VCaP (cell line): ENCODE data around the gene R3HDM4.

Source experiments
- H3K27ac ChIP-seq: fragments of 450-650 bp; 2 replicates; pipeline ENCODE4 v1.5.1; 2017
- CTCF ChIP-seq: fragments of 450-650 bp; conservative IDR thresholded peaks from 2 replicates; pipeline ENCODE4 v1.5.1; 2017; ENCODE audit warnings: mild to moderate bottlenecking, moderate library complexity

The R3HDM4 gene

DNA sequence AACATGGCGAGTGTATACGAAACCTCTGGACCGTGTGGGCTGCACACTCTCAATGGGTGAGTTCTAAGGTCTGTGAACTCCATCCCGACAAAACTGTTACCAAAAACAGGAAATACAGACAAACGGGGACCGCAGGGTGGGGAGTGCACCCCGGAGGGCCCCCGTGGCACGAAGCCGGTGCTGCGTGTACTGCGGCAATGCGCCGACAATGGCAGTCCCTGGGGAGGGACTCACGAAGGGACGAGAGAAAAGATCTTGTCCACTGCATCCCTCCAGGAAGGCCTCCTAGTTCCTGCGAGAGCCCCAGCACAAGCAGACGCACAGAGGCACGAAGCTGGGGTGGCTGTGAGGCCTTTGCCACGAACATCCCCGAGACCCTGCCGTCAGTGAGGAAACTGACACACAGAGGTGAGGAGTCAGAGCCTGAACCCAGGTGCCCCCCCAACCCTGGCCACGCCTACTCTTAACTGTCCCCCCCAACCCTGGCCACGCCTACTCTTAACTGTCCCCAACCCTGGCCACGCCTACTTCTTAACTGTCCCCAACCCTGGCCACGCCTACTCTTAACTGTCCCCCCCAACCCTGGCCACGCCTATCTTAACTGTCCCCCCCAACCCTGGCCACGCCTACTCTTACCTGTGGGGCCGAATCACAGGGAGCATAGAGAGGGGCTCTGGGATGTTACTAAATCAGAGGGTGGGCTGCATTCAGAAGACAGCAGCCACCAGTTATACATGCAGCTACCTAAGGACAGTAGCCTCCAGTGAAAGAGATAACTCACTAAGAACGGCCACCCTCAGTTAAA lies 24.2 kb downstream of the R3HDM4 start:
- no peak for TF ChIP-seq CTCF
- no peak overlapping the region for H3K27ac ChIP-seq

DNA sequence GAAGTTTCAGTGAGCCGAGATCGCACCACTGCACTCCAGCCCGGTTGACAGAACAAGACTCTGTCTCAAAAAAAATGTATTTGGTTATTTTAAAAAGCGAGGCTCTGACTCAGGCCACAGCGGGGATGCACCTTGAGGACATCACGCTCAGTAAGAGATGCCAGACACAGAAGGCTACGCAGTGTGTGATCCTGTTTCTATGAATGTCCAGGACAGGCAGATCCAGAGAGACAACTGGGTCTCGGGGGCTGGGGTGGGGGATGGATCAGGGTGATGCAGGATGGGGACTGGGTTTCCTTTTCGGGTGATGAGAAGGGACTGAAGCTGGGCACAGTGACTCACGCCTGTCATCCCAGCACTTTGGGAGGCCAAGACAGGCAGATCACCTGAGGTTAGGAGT lies 25.4 kb downstream of the R3HDM4 start:
- no peak overlapping the region for H3K27ac ChIP-seq
- no peak for TF ChIP-seq CTCF

DNA sequence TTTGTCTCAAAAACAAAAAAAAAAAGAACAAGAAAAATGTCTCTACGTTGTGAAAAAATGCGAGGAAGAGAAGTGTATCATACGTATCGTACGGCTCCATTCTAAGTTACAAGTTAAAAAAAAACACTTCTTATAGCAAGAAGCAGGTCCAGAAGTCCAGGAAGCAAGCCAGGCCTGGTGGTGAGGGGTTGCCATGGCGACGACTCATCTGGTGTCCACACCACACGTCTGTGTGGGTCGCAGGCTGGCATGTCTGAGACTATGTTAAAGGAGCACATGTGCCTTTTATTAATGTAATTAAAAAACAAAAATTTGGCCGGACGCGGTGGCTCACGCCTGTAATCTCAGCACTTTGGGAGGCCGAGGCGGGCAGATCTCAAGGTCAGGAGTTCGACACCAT lies 25.9 kb downstream of the R3HDM4 start:
- H3K27ac ChIP-seq, result no peak overlapping the region
- no peak for TF ChIP-seq CTCF

GRCh38 chr19:885536-886224 lies 27.3 kb downstream of the R3HDM4 start:
- no peak for TF ChIP-seq CTCF
- H3K27ac ChIP-seq, result no peak overlapping the region

DNA sequence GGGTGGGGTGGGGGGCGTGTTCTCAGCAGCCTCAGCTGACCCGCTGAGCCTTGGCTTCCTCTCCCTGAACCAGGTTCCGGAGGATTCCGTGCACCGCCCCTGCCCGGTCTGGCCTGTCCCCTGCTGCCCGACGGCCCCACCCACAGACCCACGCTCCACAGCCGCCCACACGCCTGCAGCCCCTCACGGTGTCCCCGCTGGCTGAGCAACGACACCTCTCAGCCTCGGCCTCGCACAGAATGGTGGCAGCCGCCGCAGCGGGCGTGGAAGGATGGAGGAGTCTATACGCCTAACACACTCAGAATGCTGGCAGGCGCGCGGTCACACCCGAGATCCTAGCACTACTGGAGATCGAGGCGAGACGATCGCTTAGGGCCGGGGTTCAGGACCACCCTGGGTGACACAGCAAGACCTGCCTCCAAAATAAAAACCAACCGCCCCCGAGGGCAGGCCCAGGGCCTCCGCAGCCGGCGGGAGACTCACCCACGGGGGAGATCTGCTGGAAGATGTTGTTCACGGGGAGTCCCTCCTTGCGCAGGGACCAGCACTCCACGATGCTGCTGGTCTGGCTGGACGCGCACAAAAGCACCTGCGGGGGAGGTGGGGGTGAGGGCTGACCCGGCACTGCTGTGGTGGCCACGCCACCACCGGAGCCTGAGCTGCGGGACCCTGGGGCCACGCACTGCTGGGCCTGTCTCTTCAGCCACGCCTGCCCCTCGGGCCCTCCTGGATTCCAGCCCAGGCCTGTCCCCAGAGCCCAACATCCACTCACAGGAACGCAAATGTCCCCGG lies 28.4 kb downstream of the R3HDM4 start:
- no peak overlapping the region for H3K27ac ChIP-seq
- TF ChIP-seq CTCF, result no peak

GRCh38 chr19:883661-884211 lies 29.3 kb downstream of the R3HDM4 start:
- H3K27ac ChIP-seq, result no peak overlapping the region

More at GRCh38 chr19:883661-884211, 29.3 kb downstream of the R3HDM4 start:
- no peak for TF ChIP-seq CTCF
